Thoracic aorta endothelial cell (primary cell): Measurements from ENCODE around the gene PARPBP. TPM values are rescaled to one million over a fixed set of nuclear protein-coding genes. Genes with fewer than 3 reads are reported as not detected.

Experiments
- small RNA-seq: library from RNA; depleted of rRNA; stranded (forward); fragments of <200 nt; gene quantifications from one replicate; pipeline ENCODE3, GENCODE V24; 2012
- total RNA-seq: library from RNA; depleted of rRNA; stranded (reverse); fragments of >200 nt; gene quantifications from 2 replicates; pipeline ENCODE4 v1.2.3, GENCODE V29; 2012

The PARPBP gene
- total RNA-seq, result 34.8 and 48.2 TPM in 2 replicates

GRCh38 chr12:102119674-102120563 lies at the start of gene PARPBP, which contains the start of gene NUP37:
PARPBP (plus strand) TSS chr12:102120183; CDS start chr12:102123889, 3,706 bp downstream.
NUP37 (minus strand) TSS chr12:102120114; CDS start chr12:102118518, 1,596 bp downstream.

GRCh38 chr12:102197789-102198188 lies 77.8 kb downstream of the PARPBP start, which contains the start of gene PMCH:
PMCH (minus strand) TSS chr12:102197833; CDS start chr12:102197770, 63 bp downstream.

Small RNA genes within 50 kb of the gene (small RNA-seq; reads per million reads assigned to genes)
- gene RN7SL793P, result not detected

Other genes with a start within 250 kb of the PARPBP start
- gene DRAM1, start 242.6 kb upstream of the PARPBP start, total RNA-seq, result 44.7 and 57.1 TPM in 2 replicates
- 46.1 and 46.8 TPM in 2 replicates for gene WASHC3, start 58.2 kb upstream of the PARPBP start, total RNA-seq
- gene NUP37, start 69 bp upstream of the PARPBP start, total RNA-seq, result 51.7 and 60.4 TPM in 2 replicates
- gene PMCH, start 77.7 kb downstream of the PARPBP start, total RNA-seq, result 0.36 and 1.9 TPM in 2 replicates